Progenitor cell of endocrine pancreas (in vitro differentiated cells): ENCODE results near the gene ADAMTS17. TPM values are rescaled to one million over a fixed set of nuclear protein-coding genes. Genes with fewer than 3 reads are reported as not detected.
A peak's percentile ranks its signal among the peaks of the same experiment; 100 is the strongest.

ENCODE experiments used
- DNase-seq: peaks from one replicate; pipeline ENCODE4 v3.0.0; 2021; ENCODE audit warnings: low spot score; ENCODE audit not compliant: unreplicated experiment
- H3K27ac Mint-ChIP-seq: 2 replicates; pipeline ENCODE4 v1.8.0; 2021; ENCODE audit warnings: mild to moderate bottlenecking, moderate library complexity, mixed read lengths
- H3K27me3 Mint-ChIP-seq: 2 replicates; pipeline ENCODE4 v1.8.0; 2021; ENCODE audit warnings: mixed read lengths
- H3K36me3 Mint-ChIP-seq: 2 replicates; pipeline ENCODE4 v1.8.0; 2022; ENCODE audit warnings: mixed read lengths; ENCODE audit not compliant: insufficient read depth
- H3K4me1 Mint-ChIP-seq: 2 replicates; pipeline ENCODE4 v1.8.0; 2021; ENCODE audit warnings: low read depth, mixed read lengths
- H3K4me3 Mint-ChIP-seq: 2 replicates; pipeline ENCODE4 v1.8.0; 2021; ENCODE audit warnings: low read depth, mild to moderate bottlenecking, moderate library complexity, mixed read lengths
- H3K9me3 Mint-ChIP-seq: 2 replicates; pipeline ENCODE4 v1.8.0; 2021; ENCODE audit warnings: low read depth, mixed read lengths
- total RNA-seq: library from RNA; stranded (reverse); gene quantifications from 2 replicates; pipeline ENCODE4 v1.2.1, GENCODE V29; 2021
- TF ChIP-seq, protein P1 (sequence below): fragments of 200-600 bp; sonication (generic); IDR thresholded peaks from one replicate; pipeline ENCODE4 v1.5.0; 2021; ENCODE audit warnings: antibody characterized with exemption, mild to moderate bottlenecking; ENCODE audit not compliant: unreplicated experiment

ADAMTS17 gene
- total RNA-seq, 1 donor from 2014 or later, result 3.5 TPM

- peaks cover 74% of the 10 kb centered on the region for H3K27me3 Mint-ChIP-seq
- peak overlapping the region; percentile 88 for H3K27ac Mint-ChIP-seq
- no peaks in the 10 kb centered on the region for H3K36me3 Mint-ChIP-seq
- TF ChIP-seq, protein P1, sequence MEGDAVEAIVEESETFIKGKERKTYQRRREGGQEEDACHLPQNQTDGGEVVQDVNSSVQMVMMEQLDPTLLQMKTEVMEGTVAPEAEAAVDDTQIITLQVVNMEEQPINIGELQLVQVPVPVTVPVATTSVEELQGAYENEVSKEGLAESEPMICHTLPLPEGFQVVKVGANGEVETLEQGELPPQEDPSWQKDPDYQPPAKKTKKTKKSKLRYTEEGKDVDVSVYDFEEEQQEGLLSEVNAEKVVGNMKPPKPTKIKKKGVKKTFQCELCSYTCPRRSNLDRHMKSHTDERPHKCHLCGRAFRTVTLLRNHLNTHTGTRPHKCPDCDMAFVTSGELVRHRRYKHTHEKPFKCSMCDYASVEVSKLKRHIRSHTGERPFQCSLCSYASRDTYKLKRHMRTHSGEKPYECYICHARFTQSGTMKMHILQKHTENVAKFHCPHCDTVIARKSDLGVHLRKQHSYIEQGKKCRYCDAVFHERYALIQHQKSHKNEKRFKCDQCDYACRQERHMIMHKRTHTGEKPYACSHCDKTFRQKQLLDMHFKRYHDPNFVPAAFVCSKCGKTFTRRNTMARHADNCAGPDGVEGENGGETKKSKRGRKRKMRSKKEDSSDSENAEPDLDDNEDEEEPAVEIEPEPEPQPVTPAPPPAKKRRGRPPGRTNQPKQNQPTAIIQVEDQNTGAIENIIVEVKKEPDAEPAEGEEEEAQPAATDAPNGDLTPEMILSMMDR, result no peak
- H3K4me1 Mint-ChIP-seq, result no peaks in the 10 kb centered on the region
- no peak for DNase-seq
- H3K4me3 Mint-ChIP-seq, result peak overlapping the region; percentile 77
- no peaks in the 10 kb centered on the region for H3K9me3 Mint-ChIP-seq
Measured at GRCh38 chr15:99925661-99926461, 415.9 kb downstream of the ADAMTS17 start.

DNA sequence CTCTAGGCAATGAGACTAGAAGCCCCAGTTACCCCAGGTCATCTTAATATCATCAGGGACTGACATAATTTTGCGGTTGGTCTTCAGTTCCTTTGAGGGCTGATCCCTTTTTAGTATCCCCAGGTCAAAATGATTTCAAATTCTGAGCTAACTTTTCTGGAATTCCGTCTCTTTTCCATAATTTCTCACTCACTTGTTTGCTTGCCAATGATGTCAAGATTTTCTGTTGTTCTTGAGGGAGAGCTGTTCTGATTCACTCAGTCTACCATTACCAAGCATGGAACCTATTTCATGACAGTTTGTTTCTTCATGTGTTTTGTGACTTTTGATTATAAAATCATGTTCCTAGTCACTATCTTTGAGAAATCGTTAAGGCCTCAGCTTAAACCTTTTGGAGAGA, 418.1 kb downstream of the ADAMTS17 start:
- no peak for DNase-seq
- Mint-ChIP-seq H3K4me3 (no peak overlapping the region), H3K27ac (no peak overlapping the region), H3K9me3 (no peaks in the 10 kb centered on the region), H3K36me3 (no peaks in the 10 kb centered on the region), H3K4me1 (no peaks in the 10 kb centered on the region), H3K27me3 (peaks cover 68% of the 10 kb centered on the region)
- TF ChIP-seq, protein P1, result no peak

Other genes starting within 250 kb of the ADAMTS17 start
- gene CERS3, start 187.0 kb upstream of the ADAMTS17 start, total RNA-seq, result 0.38 TPM in 1 of 2 replicates, not detected in the other